Body of pancreas (tissue), 4 donors: Measurements from ENCODE around the gene AZI2. TPM values are rescaled to one million over a fixed set of nuclear protein-coding genes. Genes with fewer than 3 reads are reported as not detected.

Source experiments
- ATAC-seq: fragments of 150-250 bp; one replicate; pipeline ENCODE4 v1.9.1; 2016
- DNase-seq, 4 donors: peaks; one replicate each; pipeline ENCODE4 v3.0.0-alpha.2; 2019
- H3K27ac ChIP-seq, 4 donors: fragments of 200-600 bp; sonication (generic); 1 replicate in 3 of 4; 2 replicates in 1 of 4; pipeline versions ENCODE4 v1.5.1 to v1.6.1; 2016 to 2019; ENCODE audit warnings: mild to moderate bottlenecking in 1 of 4, mixed read lengths in 1 of 4, moderate library complexity in 1 of 4
- H3K27me3 ChIP-seq, 2 donors: fragments of 200-600 bp; sonication (generic); one replicate each; pipeline ENCODE4 v1.6.0; 2016; ENCODE audit warnings: mild to moderate bottlenecking in 1 of 2
- H3K36me3 ChIP-seq, 2 donors: fragments of 200-600 bp; sonication (generic); replicated peaks in 1 of 2; 2 replicates each; pipeline ENCODE4 v1.5.1; 2016; ENCODE audit warnings: low read depth in 2 of 2; ENCODE audit not compliant: insufficient read depth in 1 of 2
- H3K4me1 ChIP-seq: fragments of 200-600 bp; sonication (generic); one replicate; pipeline ENCODE4 v1.6.0; 2016
- H3K4me3 ChIP-seq, 2 donors: fragments of 200-600 bp; sonication (generic); 1 replicate in 1 of 2; 2 replicates in 1 of 2; pipeline ENCODE4 v1.5.1; 2016 to 2019
- H3K9me3 ChIP-seq, 3 donors: fragments of 200-600 bp; sonication (generic); 1 replicate in 2 of 3; 2 replicates in 1 of 3; pipeline ENCODE4 v1.5.1; 2016
- CTCF ChIP-seq, 7 experiments: fragments of 450-650 bp in 4 of 7; fragments of 200-600 bp in 3 of 7; sonication (generic) in 3 of 7; IDR thresholded peaks; one replicate each; pipeline ENCODE4 v1.5.1; 2016 to 2019; ENCODE audit warnings: antibody characterized with exemption in 7 of 7
- POLR2A ChIP-seq, 3 donors: fragments of 450-650 bp; IDR thresholded peaks; one replicate each; pipeline ENCODE4 v1.6.1; 2016; ENCODE audit warnings: antibody characterized with exemption in 3 of 3, mild to moderate bottlenecking in 2 of 3
- WGBS, 2 donors: methylation state at CpG; one replicate each; pipeline ENCODE4 v1.1.5; 2017; 5-methylcytosine and 5-hydroxymethylcytosine counted together
- intact Hi-C: fragments of 100-400 bp; cut with DNase I; formaldehyde crosslinking; loops from one replicate; pipeline ENCODE4 v1.15.1; 2023
- total RNA-seq, 2 donors: library from RNA; depleted of rRNA; stranded (reverse); fragments of >200 nt; gene quantifications; one replicate each; pipeline ENCODE4 v1.1.0, GENCODE V29; 2016

Gene AZI2, protein sequence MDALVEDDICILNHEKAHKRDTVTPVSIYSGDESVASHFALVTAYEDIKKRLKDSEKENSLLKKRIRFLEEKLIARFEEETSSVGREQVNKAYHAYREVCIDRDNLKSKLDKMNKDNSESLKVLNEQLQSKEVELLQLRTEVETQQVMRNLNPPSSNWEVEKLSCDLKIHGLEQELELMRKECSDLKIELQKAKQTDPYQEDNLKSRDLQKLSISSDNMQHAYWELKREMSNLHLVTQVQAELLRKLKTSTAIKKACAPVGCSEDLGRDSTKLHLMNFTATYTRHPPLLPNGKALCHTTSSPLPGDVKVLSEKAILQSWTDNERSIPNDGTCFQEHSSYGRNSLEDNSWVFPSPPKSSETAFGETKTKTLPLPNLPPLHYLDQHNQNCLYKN
- 10 to 100 TPM; 31.3 to 31.6 TPM for total RNA-seq

DNA sequence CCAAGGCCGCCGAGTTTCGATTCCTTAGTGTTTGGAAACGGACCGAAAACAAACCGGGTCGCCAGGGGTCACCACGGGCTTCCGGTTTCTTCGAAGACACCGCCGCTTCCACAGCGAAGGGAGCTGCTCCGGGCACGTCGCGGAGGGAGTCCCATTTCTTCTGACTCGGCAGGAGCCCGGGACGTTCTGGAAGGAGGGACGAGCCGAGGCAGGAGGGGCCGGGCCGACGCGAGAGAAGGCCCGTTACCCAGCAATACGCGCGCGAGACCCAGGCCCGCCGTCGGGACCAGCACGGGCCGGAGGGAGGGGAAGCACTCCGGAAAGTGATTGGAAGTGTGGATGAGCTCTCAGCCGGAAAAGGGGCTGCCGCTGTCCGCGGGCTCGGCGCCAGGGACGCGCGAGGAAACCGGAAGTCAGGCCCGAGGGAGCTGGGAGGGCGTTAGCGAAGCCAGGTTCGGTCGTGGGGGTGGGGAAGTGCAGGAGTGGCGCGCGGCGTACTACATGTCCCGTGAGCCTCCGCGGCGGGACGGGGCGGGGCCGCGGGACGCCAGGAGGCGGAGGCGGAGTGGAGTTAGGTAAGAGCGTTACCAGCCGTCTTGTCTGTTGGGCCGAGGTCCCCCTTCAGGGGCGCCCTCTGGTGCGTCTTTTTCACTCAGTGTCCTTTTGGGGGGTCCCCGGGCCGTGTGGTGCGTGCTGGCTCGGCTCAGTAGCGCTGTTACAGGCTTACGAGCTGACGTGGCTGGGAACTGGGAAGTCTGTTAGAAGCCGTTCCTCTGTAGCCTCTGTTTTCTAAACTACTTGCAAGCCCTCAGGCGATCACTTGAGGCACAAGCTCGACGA is at the start of gene AZI2, which contains the start of gene ZCWPW2:
Gene AZI2 (minus strand): TSS at position 196 of the 840 bp plus-strand sequence. CDS start 8,207 bp downstream, outside the sequence.
Gene ZCWPW2 (plus strand): TSS at position 93 of the 840 bp plus-strand sequence. CDS start 64,348 bp downstream, outside the sequence.
- TF ChIP-seq POLR2A (IDR thresholded peaks at IDR 0.05) = peak; percentile 90 to 94 (median 94)
- peak in 3 of 7 experiments; percentile 18 to 44 (median 31) for TF ChIP-seq CTCF (IDR thresholded peaks at IDR 0.05)
- Histone ChIP-seq H3K27me3 (no peaks in the 10 kb centered on the region), H3K27ac (peak within 1 kb of the TSS; percentile 92 to 100 (median 100)), H3K4me1 (peaks cover 25% of the 10 kb centered on the region), H3K4me3 (peak within 1 kb of the TSS; percentile 62 to 78), H3K36me3 (no peaks in the 10 kb centered on the region), H3K9me3 (no peaks in the 10 kb centered on the region)
- intact Hi-C loops = no loop called here
- WGBS, 2 donors = 0% methylated on average over 24 to 73 of the region's 83 CpGs
- DNase-seq (peak; percentile 97 to 98 (median 97)), ATAC-seq (peak; percentile 94)

DNA sequence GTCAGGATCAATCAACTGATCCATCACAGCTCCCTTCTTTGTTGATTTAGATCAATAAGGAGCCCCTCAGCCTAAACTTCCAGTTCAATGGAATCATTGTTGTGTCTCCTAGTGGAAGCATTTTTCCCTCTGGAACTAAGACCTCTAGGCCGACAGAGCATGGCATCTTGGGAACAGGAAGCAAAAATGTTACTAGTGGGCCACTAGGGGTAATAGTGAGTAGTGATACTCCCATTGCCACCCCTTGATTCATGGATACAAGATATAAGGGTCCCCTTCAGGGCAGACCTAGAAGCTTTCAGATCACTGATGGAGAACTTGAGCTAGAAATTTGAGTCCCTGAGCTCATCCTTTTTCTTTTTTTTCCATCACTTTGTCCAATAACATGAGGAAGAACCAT is 40.4 kb upstream of the AZI2 start:
- ATAC-seq (no peak), DNase-seq (no peak)
- TF ChIP-seq POLR2A (IDR thresholded peaks at IDR 0.05) = no peak
- TF ChIP-seq CTCF (IDR thresholded peaks at IDR 0.05) = no peak
- Histone ChIP-seq H3K27me3 (no peaks in the 10 kb centered on the region), H3K27ac (no peak overlapping the region), H3K36me3 (no peaks in the 10 kb centered on the region), H3K9me3 (no peaks in the 10 kb centered on the region), H3K4me3 (no peak overlapping the region), H3K4me1 (no peaks in the 10 kb centered on the region)
- intact Hi-C loops = no loop called here
- WGBS, 2 donors = 77 to 100% methylated on average over 1 of the region's 1 CpG

- no peak overlapping the region for H3K27ac ChIP-seq
- intact Hi-C loops = no loop called here
- H3K4me1 ChIP-seq = no peaks in the 10 kb centered on the region
- no peaks in the 10 kb centered on the region for H3K9me3 ChIP-seq
- ATAC-seq (no peak), DNase-seq (no peak)
- no peak overlapping the region for H3K4me3 ChIP-seq
- 94 to 96% methylated on average over 5 of the region's 5 CpGs for WGBS, 2 donors
- no peak for TF ChIP-seq POLR2A (IDR thresholded peaks at IDR 0.05)
- no peak for TF ChIP-seq CTCF (IDR thresholded peaks at IDR 0.05)
- no peaks in the 10 kb centered on the region for H3K27me3 ChIP-seq
- H3K36me3 ChIP-seq = no peaks in the 10 kb centered on the region
These were observed 37.4 kb upstream of the AZI2 start for GRCh38 chr3:28386049-28386448.

DNA sequence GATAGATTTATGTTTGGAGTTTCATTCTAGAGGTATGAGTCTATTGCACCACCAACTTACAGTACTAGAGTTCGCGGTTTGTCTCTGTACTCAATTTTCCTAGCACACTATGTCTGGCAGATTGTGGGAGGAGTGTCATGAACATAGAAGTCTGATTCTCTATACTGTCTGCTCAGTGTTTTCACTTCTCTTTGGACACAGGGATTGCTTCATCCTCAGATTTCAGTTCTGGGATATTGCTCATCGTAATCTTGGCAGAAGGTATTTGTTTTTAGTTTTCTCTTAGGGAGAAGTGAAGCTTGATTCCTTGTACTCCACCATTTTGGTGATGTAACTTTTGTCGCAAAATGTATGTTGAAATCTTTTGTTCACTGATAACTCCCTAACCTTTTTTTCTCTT is 27.8 kb upstream of the AZI2 start:
- TF ChIP-seq CTCF (IDR thresholded peaks at IDR 0.05) = no peak
- TF ChIP-seq POLR2A (IDR thresholded peaks at IDR 0.05) = no peak
- Histone ChIP-seq H3K9me3 (no peaks in the 10 kb centered on the region), H3K36me3 (no peaks in the 10 kb centered on the region), H3K4me1 (no peaks in the 10 kb centered on the region), H3K27ac (no peak overlapping the region), H3K4me3 (no peak overlapping the region), H3K27me3 (no peaks in the 10 kb centered on the region)
- ATAC-seq (peak; percentile 55), DNase-seq (peak in 1 of 4 donors; percentile 42)
- 83 to 86% methylated on average over 4 of the region's 4 CpGs for WGBS, 2 donors
- intact Hi-C loops = no loop called here
